ENCODE measurements around the gene PEX7. TPM values are rescaled to one million over a fixed set of nuclear protein-coding genes. Genes with fewer than 3 reads are reported as not detected.

Gene PEX7
- polyA plus RNA-seq, 3 donors = 3.0 to 6.1 (median 3.9) TPM

- no peaks in the 10 kb centered on the region for H3K79me2 ChIP-seq (ENCODE audit: insufficient read depth, low read length)
- TF ChIP-seq CTCF (IDR thresholded peaks at IDR 0.05) = no peak
- no peak for DNase-seq
- 63% methylated on average over 2 of the region's 4 CpGs for WGBS (ENCODE audit: insufficient coverage)
- H3K9me3 ChIP-seq (replicated peaks in 1 of 2; ENCODE audit: control insufficient read depth in 1 of 2, insufficient read depth in 1 of 2, low read length in 2 of 2) = no peaks in the 10 kb centered on the region
- no peak overlapping the region for H3K27ac ChIP-seq (ENCODE audit: low read depth in 1 of 2, low read length in 2 of 2)
- Mint-ChIP-seq H3K9me3 (peaks cover 0 to 4% (median 0%) of the 10 kb centered on the region in 7 donors), H3K4me1 (no peaks in the 10 kb centered on the region), H3K27ac (no peak overlapping the region), H3K4me3 (no peak overlapping the region), H3K27me3 (ENCODE audit: low read depth in 3 of 3) (peaks cover 0 to 10% (median 7%) of the 10 kb centered on the region in 3 donors), H3K36me3 (no peaks in the 10 kb centered on the region)
- no peaks in the 10 kb centered on the region for H4K20me1 ChIP-seq (ENCODE audit: insufficient read depth, low read length)
- no peak overlapping the region for H3K4me2 ChIP-seq (replicated peaks; ENCODE audit: extremely low read depth, low read length, poor library complexity, severe bottlenecking)
- no peaks in the 10 kb centered on the region for H3K4me1 ChIP-seq (ENCODE audit: control insufficient read depth in 1 of 2, insufficient read depth in 2 of 2, low read length in 2 of 2)
- intact Hi-C loops (cut with micrococcal nuclease) = no loop called here
- no peak overlapping the region for H3K4me3 ChIP-seq (replicated peaks in 1 of 3; ENCODE audit: low read depth in 2 of 3, low read length in 3 of 3)
- no peaks in the 10 kb centered on the region for H3K36me3 ChIP-seq (replicated peaks in 1 of 2; ENCODE audit: control insufficient read depth in 1 of 2, insufficient read depth in 2 of 2, low read length in 2 of 2)
- no peak overlapping the region for H2AFZ ChIP-seq (ENCODE audit: insufficient read depth, low read depth, low read length, poor library complexity, severe bottlenecking)
- H3K27me3 ChIP-seq (ENCODE audit: control insufficient read depth in 2 of 2, insufficient read depth in 2 of 2, low read length in 2 of 2) = peaks cover 0 to 2% of the 10 kb centered on the region in 2 donors
- H3K9ac ChIP-seq (ENCODE audit: insufficient read depth, low read length, poor library complexity, severe bottlenecking) = no peak overlapping the region
Measured at GRCh38 chr6:136950436-136951126, 128.2 kb downstream of the PEX7 start.

- DNase-seq = no peak
- Histone ChIP-seq H3K36me3 (replicated peaks in 1 of 2; ENCODE audit: control insufficient read depth in 1 of 2, insufficient read depth in 2 of 2, low read length in 2 of 2) (no peaks in the 10 kb centered on the region), H4K20me1 (ENCODE audit: insufficient read depth, low read length) (no peaks in the 10 kb centered on the region), H3K27me3 (ENCODE audit: control insufficient read depth in 2 of 2, insufficient read depth in 2 of 2, low read length in 2 of 2) (peaks cover 7 to 10% of the 10 kb centered on the region in 2 donors), H3K9ac (ENCODE audit: insufficient read depth, low read length, poor library complexity, severe bottlenecking) (no peak overlapping the region), H3K4me3 (replicated peaks in 1 of 3; ENCODE audit: low read depth in 2 of 3, low read length in 3 of 3) (no peak overlapping the region), H3K79me2 (ENCODE audit: insufficient read depth, low read length) (no peaks in the 10 kb centered on the region), H3K4me1 (ENCODE audit: control insufficient read depth in 1 of 2, insufficient read depth in 2 of 2, low read length in 2 of 2) (no peaks in the 10 kb centered on the region), H2AFZ (ENCODE audit: insufficient read depth, low read depth, low read length, poor library complexity, severe bottlenecking) (no peak overlapping the region), H3K27ac (ENCODE audit: low read depth in 1 of 2, low read length in 2 of 2) (no peak overlapping the region), H3K9me3 (replicated peaks in 1 of 2; ENCODE audit: control insufficient read depth in 1 of 2, insufficient read depth in 1 of 2, low read length in 2 of 2) (no peaks in the 10 kb centered on the region), H3K4me2 (replicated peaks; ENCODE audit: extremely low read depth, low read length, poor library complexity, severe bottlenecking) (no peak overlapping the region)
- no peak for TF ChIP-seq CTCF (IDR thresholded peaks at IDR 0.05)
- Mint-ChIP-seq H3K9me3 (peaks cover 0 to 4% (median 2%) of the 10 kb centered on the region in 7 donors), H3K36me3 (no peaks in the 10 kb centered on the region), H3K4me3 (no peak overlapping the region), H3K4me1 (peaks cover 6% of the 10 kb centered on the region), H3K27ac (no peak overlapping the region), H3K27me3 (ENCODE audit: low read depth in 3 of 3) (peaks cover 11 to 20% (median 20%) of the 10 kb centered on the region in 3 donors)
- intact Hi-C loops (cut with micrococcal nuclease) = no loop called here
- WGBS (ENCODE audit: insufficient coverage) = no CpG with 5 or more reads among the region's 7 CpGs
Measured at GRCh38 chr6:136952714-136953260, 130.4 kb downstream of the PEX7 start.
